IgD-negative memory B cell (primary cell): ENCODE data around the gene EEFSEC. TPM values are rescaled to one million over a fixed set of nuclear protein-coding genes. Genes with fewer than 3 reads are reported as not detected.

ENCODE experiments used
- H3K27ac Mint-ChIP-seq, 3 donors: one replicate each; pipeline ENCODE4 v1.8.0; 2020 to 2022; ENCODE audit warnings: mild to moderate bottlenecking in 3 of 3, mixed read lengths in 3 of 3, moderate library complexity in 1 of 3
- H3K27me3 Mint-ChIP-seq: one replicate; pipeline ENCODE4 v1.8.0; 2021; ENCODE audit warnings: mixed read lengths
- H3K36me3 Mint-ChIP-seq: one replicate; pipeline ENCODE4 v1.8.0; 2020; ENCODE audit warnings: mild to moderate bottlenecking, mixed read lengths
- H3K4me1 Mint-ChIP-seq, 3 donors: one replicate each; pipeline ENCODE4 v1.8.0; 2020 to 2022; ENCODE audit warnings: mixed read lengths in 3 of 3, mild to moderate bottlenecking in 1 of 3
- H3K4me3 Mint-ChIP-seq, 4 donors: one replicate each; pipeline ENCODE4 v1.8.0; 2020 to 2022; ENCODE audit warnings: mild to moderate bottlenecking in 4 of 4, mixed read lengths in 4 of 4, moderate library complexity in 3 of 4
- H3K9me3 Mint-ChIP-seq, 3 donors: one replicate each; pipeline ENCODE4 v1.8.0; 2020 to 2021; ENCODE audit warnings: mixed read lengths in 3 of 3, mild to moderate bottlenecking in 1 of 3
- polyA plus RNA-seq: library from polyadenylated mRNA; unstranded; fragments of 300-500 nt; fragmentation: Illumina TruSeq; gene quantifications from one replicate; pipeline ENCODE4 v1.2.3, GENCODE V29; 2021

The EEFSEC gene
- polyA plus RNA-seq, 1 donor from 2014 or later, result 23.1 TPM

DNA sequence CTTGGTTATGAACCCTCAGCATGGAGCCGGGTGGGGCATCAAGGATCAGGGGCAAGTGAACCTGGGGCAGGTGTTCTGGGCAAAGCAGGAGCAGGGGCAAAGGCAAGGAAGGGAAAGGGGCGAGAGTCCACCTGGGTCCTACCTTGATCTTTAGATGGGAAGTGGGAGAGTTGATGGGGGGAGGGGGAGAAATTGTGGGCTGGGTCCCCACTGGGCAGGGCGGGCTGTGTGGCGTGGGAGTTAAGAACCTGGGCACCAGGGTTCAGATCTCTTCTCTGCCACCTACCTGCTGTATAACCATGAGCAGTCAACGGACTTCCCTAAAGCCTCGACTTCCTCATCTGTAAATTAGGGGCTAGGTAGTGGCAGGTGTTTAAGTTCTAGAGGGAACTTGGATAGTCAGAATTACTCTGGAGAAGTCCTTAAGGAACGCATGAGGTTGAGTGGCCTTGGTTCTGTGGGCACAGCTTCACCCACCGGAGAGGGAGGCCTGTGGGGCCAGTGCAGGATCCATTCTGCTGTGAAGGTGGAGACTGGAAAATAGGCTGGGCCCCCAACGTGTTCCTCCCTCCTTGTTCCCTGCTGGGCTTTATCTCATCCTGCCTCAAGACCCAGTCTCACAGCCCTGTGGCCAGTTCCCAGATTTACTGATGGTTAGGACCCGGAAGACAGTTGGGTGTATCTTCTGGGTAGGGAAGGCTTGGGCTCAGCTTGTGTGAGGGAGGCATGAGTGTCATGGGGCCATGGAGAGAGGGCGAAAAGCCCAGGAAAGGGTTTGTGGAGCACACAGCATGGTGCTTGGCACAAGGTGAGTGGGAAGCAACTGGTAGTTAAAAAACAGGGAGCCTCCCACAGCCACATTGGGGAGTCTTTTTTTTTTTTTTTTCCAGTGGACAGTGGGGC lies 90.6 kb downstream of the EEFSEC start:
- Mint-ChIP-seq H3K9me3 (no peaks in the 10 kb centered on the region), H3K27me3 (no peaks in the 10 kb centered on the region), H3K27ac (no peak overlapping the region), H3K4me1 (peaks cover 1 to 8% (median 3%) of the 10 kb centered on the region in 3 donors), H3K36me3 (peaks cover 10% of the 10 kb centered on the region), H3K4me3 (no peak overlapping the region)

DNA sequence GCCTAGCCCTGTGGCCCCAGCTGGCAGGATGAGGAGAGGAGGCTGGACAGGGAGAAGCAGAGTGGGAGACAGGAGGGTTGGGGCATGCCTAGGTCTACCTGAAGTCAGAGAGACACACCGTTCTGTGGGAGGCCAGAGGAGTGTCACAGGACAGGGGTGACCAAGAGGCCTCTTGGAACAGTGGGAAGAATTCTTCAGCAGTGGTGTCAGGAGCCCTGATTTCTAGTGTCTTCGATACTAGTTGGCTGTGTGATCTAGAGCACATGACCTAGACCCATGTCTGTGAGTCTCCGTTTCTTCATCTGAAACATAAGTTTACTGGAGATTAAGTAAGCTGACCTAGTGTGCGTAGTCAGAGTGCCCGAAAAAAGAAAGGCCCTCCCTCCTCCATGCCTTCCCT lies 92.2 kb downstream of the EEFSEC start:
- Mint-ChIP-seq H3K27ac (no peak overlapping the region), H3K27me3 (no peaks in the 10 kb centered on the region), H3K36me3 (peaks cover 17% of the 10 kb centered on the region), H3K9me3 (peaks cover 0 to under 1% (median 0%) of the 10 kb centered on the region in 3 donors), H3K4me3 (no peak overlapping the region), H3K4me1 (peaks cover 1 to 13% (median 5%) of the 10 kb centered on the region in 3 donors)

DNA sequence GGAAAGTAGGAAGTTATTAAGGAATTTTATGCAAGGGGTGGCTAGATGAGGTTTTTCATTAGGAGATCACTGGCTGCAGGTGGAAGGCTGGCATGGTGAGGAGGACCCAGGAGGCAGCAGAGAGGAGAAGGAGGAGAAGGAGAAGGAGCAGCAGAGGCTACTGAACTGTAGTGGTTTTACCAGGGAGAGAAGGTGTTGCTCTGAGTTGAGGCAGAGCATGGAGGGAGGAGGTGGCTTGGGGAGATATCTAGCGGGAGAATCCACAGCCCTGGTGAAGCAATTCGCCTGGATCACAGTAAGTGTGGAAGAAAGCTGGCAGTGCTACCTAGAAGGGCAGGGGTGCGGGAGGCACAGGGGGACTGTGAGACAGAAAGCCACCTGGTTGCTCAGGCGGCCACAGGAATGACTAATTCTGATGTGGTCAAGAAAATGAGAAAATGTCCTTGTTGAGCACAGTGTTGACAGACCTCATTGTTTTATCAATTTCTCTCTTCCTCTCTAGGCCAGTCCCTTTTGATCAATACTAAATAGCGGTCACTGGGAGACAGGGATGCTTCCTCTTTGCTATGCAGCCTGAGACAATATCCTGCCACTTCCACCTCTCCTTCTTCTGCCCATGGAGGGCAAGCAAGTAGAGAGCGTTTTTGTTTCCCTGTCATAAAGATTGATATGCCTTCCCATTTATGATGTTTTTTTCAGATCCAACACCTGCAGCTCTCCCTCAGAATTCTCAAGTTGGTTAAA lies 94.6 kb downstream of the EEFSEC start:
- Mint-ChIP-seq H3K4me1 (peaks cover 4 to 13% (median 5%) of the 10 kb centered on the region in 3 donors), H3K27me3 (no peaks in the 10 kb centered on the region), H3K9me3 (peaks cover 0 to 2% (median 0%) of the 10 kb centered on the region in 3 donors), H3K4me3 (no peak overlapping the region), H3K36me3 (peaks cover 16% of the 10 kb centered on the region), H3K27ac (peak overlapping the region in 1 of 3 donors; percentile 91)

DNA sequence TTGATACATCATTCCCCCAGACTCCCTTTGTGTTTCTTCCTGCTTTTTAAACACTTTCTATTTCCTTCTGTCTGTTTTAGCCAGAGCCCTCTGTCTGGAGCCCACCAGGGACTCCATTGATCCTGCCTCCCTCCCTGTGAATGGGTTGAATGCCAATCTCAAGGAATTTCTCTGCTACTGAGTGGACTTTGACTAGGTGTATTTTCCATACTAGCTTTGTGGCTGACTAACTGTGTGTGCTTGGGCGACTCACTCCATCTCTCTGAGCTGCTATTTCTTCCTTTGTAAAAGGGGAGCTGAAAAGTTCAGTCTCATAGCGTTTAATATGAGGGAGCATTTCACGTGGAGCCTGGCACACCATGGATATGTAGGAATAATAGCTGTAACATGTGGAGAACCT lies 98.8 kb downstream of the EEFSEC start:
- H3K9me3 Mint-ChIP-seq, result peaks cover 0 to 2% (median 0%) of the 10 kb centered on the region in 3 donors
- peaks cover 24% of the 10 kb centered on the region for H3K36me3 Mint-ChIP-seq
- H3K27ac Mint-ChIP-seq, result no peak overlapping the region
- peaks cover 4 to 19% (median 6%) of the 10 kb centered on the region in 3 donors for H3K4me1 Mint-ChIP-seq
- no peaks in the 10 kb centered on the region for H3K27me3 Mint-ChIP-seq
- H3K4me3 Mint-ChIP-seq, result no peak overlapping the region

DNA sequence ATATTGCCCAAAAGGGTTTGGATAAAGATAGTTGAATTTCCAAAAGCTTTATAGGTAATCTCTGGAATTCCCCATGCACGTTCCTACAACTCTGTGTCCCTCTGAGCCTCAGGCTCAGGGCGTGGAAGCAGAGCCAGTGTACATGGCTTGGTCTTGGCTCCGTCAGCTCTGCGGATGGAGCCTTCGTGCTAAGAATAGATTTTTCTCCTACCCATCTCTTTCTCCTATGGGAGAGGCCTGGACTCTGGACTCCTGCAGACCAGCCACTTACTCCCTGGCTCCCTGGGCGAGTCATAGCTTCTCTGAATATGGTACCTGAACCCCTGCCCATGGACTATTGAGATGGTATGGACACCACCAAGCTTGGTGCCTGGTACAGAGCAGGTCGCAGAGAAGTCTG lies 99.9 kb downstream of the EEFSEC start:
- peaks cover 18% of the 10 kb centered on the region for H3K36me3 Mint-ChIP-seq
- no peaks in the 10 kb centered on the region for H3K27me3 Mint-ChIP-seq
- no peak overlapping the region for H3K4me3 Mint-ChIP-seq
- no peak overlapping the region for H3K27ac Mint-ChIP-seq
- H3K4me1 Mint-ChIP-seq, result peaks cover 3 to 19% (median 6%) of the 10 kb centered on the region in 3 donors
- H3K9me3 Mint-ChIP-seq, result peaks cover 0 to 2% (median 0%) of the 10 kb centered on the region in 3 donors

DNA sequence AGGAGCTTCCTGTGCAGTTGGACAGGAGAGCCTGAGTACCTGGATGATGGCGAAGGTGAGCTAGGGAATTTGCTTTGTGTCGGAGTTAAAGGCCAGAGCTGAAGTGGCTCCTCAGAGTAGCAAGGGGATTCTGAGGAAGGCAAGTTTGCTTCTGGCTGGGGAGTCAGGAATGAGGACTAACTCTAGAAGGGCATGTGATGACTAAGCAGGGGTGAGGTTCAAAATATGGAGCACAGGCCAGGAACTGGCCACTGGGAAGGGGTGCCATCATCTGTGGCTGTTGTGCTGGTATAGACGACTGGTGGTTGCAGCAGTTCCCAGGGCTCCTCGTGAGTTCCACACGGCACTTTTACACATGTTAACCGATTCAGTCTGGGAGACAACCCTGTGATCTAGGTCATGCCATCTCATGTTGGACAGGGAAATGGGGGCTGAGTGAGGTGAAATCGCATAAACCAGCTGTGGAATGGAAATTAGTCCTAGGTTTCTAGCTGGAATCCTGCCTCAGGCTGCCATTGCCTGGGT lies 100.8 kb downstream of the EEFSEC start:
- H3K9me3 Mint-ChIP-seq, result peaks cover 0 to 2% (median 2%) of the 10 kb centered on the region in 3 donors
- peaks cover 22% of the 10 kb centered on the region for H3K36me3 Mint-ChIP-seq
- no peaks in the 10 kb centered on the region for H3K27me3 Mint-ChIP-seq
- no peak overlapping the region for H3K4me3 Mint-ChIP-seq
- H3K27ac Mint-ChIP-seq, result no peak overlapping the region
- H3K4me1 Mint-ChIP-seq, result peaks cover 2 to 19% (median 6%) of the 10 kb centered on the region in 3 donors

DNA sequence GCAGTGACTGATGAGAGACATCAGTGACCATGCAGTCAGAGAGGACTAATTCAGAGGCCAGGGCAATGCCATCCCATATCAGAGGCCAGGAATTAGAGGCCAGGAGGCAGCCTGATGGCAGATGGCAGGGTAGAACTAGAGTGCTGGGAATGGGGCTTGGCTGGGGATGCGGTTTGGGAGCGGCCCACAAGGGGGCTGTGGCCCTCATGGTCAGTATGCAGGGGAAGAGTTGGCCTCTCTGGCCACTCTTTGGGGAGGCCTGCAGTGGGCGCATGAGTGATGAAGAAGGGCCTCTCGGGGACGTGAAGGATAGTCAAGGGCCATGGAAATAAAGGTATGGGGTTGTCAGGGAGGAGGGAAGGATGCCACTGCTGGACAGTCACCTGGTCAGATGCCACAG lies 101.7 kb downstream of the EEFSEC start:
- Mint-ChIP-seq H3K4me3 (peak overlapping the region in 1 of 4 donors; percentile 37), H3K36me3 (peaks cover 24% of the 10 kb centered on the region), H3K9me3 (peaks cover 2 to 6% (median 5%) of the 10 kb centered on the region in 3 donors), H3K4me1 (peaks cover 4 to 13% (median 4%) of the 10 kb centered on the region in 3 donors), H3K27me3 (no peaks in the 10 kb centered on the region), H3K27ac (no peak overlapping the region)

DNA sequence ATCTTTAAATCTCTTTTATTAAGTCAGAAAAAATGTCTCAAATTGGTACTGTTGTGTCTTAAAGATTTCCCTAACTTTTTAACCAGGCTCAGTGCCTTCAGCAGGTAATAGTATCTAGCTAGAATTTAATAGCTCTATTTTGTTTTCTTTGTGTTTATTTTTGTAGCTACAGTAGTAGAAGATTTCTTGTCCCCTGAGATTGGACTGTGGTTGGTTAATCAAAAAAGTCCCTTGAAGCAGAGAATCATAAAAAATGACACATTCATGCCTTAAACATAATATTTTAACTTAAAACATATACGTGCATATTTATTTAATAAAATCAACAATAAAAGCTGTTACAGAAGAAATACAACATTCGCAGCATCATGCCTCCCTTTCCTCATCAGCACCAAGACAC lies 102.8 kb downstream of the EEFSEC start:
- Mint-ChIP-seq H3K27ac (no peak overlapping the region), H3K36me3 (peaks cover 19% of the 10 kb centered on the region), H3K4me1 (peaks cover 2 to 7% (median 4%) of the 10 kb centered on the region in 3 donors), H3K9me3 (peaks cover 0 to 6% (median 5%) of the 10 kb centered on the region in 3 donors), H3K4me3 (peak overlapping the region in 1 of 4 donors; percentile 17), H3K27me3 (no peaks in the 10 kb centered on the region)

DNA sequence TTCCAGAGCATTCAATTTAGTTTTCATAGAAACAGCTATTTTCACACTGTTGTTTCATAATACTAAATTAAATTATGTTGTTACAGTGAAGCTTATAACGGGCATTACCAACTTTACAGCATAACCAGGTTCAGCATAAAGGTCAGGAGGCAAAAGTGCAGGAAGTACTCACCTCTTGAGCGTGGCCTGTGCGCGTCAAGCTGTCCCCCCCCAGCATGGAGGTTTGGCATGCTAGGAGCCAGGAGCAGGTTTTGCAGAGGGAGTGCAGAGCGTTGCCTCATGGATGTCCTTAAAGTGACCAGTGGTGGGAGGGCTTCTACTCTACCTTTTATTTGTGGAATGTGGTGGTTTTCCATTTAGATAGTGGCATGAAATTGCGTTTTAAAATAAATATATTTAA lies 104.4 kb downstream of the EEFSEC start:
- peaks cover 25% of the 10 kb centered on the region for H3K36me3 Mint-ChIP-seq
- no peak overlapping the region for H3K27ac Mint-ChIP-seq
- peaks cover 0 to 7% (median 6%) of the 10 kb centered on the region in 3 donors for H3K9me3 Mint-ChIP-seq
- H3K4me1 Mint-ChIP-seq, result peaks cover 1 to 6% (median 2%) of the 10 kb centered on the region in 3 donors
- H3K4me3 Mint-ChIP-seq, result no peak overlapping the region
- no peaks in the 10 kb centered on the region for H3K27me3 Mint-ChIP-seq

DNA sequence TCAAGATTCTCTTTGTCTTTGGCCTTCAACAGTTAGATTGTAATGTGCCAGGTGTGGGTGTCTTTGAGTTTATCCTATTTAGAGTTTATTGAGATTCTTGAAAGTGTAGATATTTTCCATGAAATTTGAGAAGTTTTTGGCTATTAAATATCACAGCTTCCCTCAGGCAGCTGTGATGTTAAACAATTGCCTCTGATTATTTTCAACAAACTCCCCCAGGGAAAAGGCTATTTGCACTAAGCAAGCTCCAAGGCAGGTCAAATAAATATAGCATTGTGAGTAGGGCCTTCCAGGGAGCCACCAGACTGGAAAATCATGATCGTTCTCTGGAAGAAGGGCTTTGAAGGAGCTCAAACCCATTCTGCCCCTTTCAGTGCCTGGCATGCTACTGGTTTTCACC lies 107.0 kb downstream of the EEFSEC start:
- Mint-ChIP-seq H3K4me3 (no peak overlapping the region), H3K4me1 (peaks cover 1 to 6% (median 2%) of the 10 kb centered on the region in 3 donors), H3K27ac (no peak overlapping the region), H3K27me3 (no peaks in the 10 kb centered on the region), H3K36me3 (peaks cover 32% of the 10 kb centered on the region), H3K9me3 (peaks cover 0 to 7% (median 6%) of the 10 kb centered on the region in 3 donors)

DNA sequence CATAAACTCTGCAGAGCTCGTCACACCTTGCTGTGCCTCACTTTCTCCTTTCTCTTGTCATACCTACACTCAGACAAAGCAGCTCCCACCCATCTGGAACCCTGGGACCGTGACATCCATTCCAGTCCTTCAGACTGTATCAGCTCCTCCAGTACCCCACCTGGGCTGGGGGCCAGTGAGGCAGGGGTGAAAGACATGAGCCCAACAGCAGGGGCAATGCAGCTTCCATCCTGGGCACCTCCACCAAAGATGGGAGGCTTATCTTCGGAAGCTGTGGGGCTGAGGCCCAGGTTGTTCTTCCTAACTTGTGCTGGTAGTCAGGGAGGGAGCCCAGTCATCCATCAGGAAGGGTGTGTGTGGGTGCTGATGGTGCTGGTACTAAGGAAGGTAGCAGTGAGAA lies 109.2 kb downstream of the EEFSEC start:
- H3K27ac Mint-ChIP-seq, result peak overlapping the region in 1 of 3 donors; percentile 73

DNA sequence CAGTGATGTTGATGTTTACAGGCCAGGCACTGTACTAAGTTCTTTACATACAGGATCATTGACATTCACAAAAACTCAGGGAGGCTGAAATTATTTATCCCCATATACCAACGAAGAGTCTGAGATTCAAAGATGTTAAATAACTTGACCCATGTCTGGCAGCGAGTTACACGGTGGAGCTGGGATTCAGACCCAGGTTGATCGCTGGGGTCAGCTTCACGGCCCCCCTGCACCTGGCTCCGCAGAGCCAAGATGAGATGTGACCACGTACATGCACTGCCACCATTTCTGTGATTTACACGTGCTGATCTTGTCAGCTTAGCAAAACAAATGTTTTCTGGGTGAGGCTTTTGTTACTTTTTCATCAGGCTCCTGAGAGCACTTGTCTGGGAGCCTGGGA lies 109.8 kb downstream of the EEFSEC start:
- Mint-ChIP-seq H3K9me3 (peaks cover 0 to 7% (median 6%) of the 10 kb centered on the region in 3 donors), H3K4me1 (peaks cover 0 to 1% (median 0%) of the 10 kb centered on the region in 3 donors)

More for the DNA sequence above, 109.2 kb downstream of the EEFSEC start:
- peaks cover 0 to 7% (median 6%) of the 10 kb centered on the region in 3 donors for H3K9me3 Mint-ChIP-seq
- H3K4me3 Mint-ChIP-seq, result no peak overlapping the region
- no peaks in the 10 kb centered on the region for H3K27me3 Mint-ChIP-seq
- peaks cover 0 to 1% (median 0%) of the 10 kb centered on the region in 3 donors for H3K4me1 Mint-ChIP-seq
- H3K36me3 Mint-ChIP-seq, result peaks cover 23% of the 10 kb centered on the region

DNA sequence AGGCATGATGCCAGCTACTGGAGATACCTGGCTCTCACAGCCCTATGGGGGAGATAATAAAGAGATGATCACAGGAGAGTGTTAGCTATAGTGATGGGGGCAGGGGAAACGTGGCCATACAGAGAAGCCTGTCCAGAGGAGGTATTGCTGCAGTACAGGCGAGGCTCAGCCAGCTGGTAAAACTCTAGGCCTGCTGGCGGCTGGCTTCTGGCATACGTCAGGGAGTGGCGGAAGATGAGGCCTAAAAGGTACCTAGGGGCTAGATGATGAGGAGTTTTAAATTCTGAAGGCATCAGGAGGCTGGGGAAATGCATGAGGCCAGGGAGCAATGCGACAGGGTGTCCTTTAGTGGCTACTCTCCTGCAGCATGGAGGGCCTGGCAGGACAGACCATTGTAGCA lies 110.7 kb downstream of the EEFSEC start:
- Mint-ChIP-seq H3K27ac (no peak overlapping the region), H3K27me3 (no peaks in the 10 kb centered on the region), H3K36me3 (peaks cover 30% of the 10 kb centered on the region), H3K9me3 (peaks cover 0 to 7% (median 6%) of the 10 kb centered on the region in 3 donors), H3K4me3 (no peak overlapping the region), H3K4me1 (peaks cover 0 to 1% (median 0%) of the 10 kb centered on the region in 3 donors)

More for the DNA sequence above, 109.8 kb downstream of the EEFSEC start:
- no peaks in the 10 kb centered on the region for H3K27me3 Mint-ChIP-seq
- H3K4me3 Mint-ChIP-seq, result no peak overlapping the region
- peaks cover 27% of the 10 kb centered on the region for H3K36me3 Mint-ChIP-seq
- no peak overlapping the region for H3K27ac Mint-ChIP-seq

DNA sequence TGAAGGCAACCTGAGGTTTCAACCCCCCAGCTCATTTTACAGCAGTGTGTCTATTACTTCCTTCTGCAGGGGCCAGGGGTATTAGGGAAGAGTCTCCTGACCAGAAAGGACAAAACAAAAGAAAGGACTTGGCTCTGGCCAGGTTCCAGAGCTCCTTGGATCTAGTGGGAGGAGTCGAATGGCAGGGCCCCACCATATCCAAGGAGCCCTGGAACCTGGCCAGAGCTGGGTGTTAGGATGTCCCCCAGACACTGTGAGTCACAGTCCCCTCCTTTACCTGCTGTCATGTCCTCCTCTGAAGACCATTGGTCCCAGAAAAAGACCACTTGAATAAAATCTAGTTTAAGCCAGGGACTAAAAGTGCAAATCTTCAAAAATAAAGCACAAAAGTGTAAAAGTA lies 113.2 kb downstream of the EEFSEC start:
- Mint-ChIP-seq H3K36me3 (peaks cover 24% of the 10 kb centered on the region), H3K27ac (no peak overlapping the region), H3K4me3 (no peak overlapping the region), H3K27me3 (no peaks in the 10 kb centered on the region), H3K4me1 (no peaks in the 10 kb centered on the region), H3K9me3 (peaks cover 0 to 1% (median 0%) of the 10 kb centered on the region in 3 donors)

DNA sequence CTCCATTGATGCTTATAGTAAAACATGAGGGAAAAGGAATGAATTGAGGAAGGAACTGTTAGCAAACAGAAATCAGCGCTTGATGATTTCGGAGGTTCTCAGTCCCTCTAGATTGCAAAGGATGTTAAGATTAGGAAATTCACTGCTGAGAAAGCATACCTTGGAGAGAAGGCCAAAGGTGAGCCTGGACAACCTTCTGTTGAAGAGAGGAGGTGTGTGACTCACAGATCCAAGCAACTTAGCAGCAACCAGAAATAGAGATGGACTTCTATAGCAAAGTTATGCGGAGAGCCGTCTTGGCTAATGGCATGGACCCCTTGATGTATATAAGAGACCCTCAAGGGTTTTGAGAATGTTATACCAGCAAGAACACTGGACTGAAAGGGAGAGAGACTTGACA lies 114.3 kb downstream of the EEFSEC start:
- Mint-ChIP-seq H3K27me3 (no peaks in the 10 kb centered on the region), H3K4me1 (no peaks in the 10 kb centered on the region), H3K4me3 (no peak overlapping the region), H3K9me3 (no peaks in the 10 kb centered on the region), H3K27ac (no peak overlapping the region), H3K36me3 (peaks cover 19% of the 10 kb centered on the region)
